ENCODE measurements around the gene MYH15. TPM values are rescaled to one million over a fixed set of nuclear protein-coding genes. Genes with fewer than 3 reads are reported as not detected.

The MYH15 gene
- total and polyA plus RNA-seq, 12 donors, result 0.07 to 1.0 (median 0.20) TPM; not detected in 2

- Histone ChIP-seq H3K27ac (no peak overlapping the region), H3K9me3 (replicated peaks in 1 of 3) (no peaks in the 10 kb centered on the region), H3K27me3 (no peaks in the 10 kb centered on the region), H3K4me1 (replicated peaks in 1 of 2) (no peaks in the 10 kb centered on the region), H3K36me3 (replicated peaks in 1 of 2) (no peaks in the 10 kb centered on the region), H3K4me3 (no peak overlapping the region)
- no peak for TF ChIP-seq POLR2A (IDR thresholded peaks at IDR 0.05)
- TF ChIP-seq, protein P1, sequence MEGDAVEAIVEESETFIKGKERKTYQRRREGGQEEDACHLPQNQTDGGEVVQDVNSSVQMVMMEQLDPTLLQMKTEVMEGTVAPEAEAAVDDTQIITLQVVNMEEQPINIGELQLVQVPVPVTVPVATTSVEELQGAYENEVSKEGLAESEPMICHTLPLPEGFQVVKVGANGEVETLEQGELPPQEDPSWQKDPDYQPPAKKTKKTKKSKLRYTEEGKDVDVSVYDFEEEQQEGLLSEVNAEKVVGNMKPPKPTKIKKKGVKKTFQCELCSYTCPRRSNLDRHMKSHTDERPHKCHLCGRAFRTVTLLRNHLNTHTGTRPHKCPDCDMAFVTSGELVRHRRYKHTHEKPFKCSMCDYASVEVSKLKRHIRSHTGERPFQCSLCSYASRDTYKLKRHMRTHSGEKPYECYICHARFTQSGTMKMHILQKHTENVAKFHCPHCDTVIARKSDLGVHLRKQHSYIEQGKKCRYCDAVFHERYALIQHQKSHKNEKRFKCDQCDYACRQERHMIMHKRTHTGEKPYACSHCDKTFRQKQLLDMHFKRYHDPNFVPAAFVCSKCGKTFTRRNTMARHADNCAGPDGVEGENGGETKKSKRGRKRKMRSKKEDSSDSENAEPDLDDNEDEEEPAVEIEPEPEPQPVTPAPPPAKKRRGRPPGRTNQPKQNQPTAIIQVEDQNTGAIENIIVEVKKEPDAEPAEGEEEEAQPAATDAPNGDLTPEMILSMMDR (IDR thresholded peaks at IDR 0.05), result no peak
- intact Hi-C loops (cut with DNase I), result no loop called here
- 39 to 73% (median 50%) methylated on average over 6 of the region's 6 CpGs for WGBS, 4 donors
- no peak for DNase-seq
These were observed 164.7 kb downstream of the MYH15 start for GRCh38 chr3:108345492-108346205.

DNA sequence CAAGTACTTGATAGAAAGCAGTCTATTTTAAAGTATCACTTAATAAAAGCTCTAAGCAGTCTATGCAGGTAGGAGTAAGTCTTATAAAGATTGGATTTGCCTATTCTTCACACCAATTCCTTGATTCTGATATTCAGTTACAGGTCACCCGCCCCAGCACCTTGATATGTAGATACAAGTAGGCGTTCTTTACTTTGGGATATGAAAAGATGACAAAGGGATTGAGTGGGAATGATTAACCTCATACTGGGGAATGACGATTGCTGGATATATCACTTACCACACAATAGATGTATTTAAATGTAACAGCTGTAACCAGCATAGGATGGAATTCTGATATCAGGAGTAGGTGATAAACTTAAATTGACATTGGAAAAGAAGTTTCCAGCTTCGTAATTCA lies 166.9 kb downstream of the MYH15 start:
- Histone ChIP-seq H3K4me1 (replicated peaks in 1 of 2) (no peaks in the 10 kb centered on the region), H3K36me3 (replicated peaks in 1 of 2) (no peaks in the 10 kb centered on the region), H3K27ac (no peak overlapping the region), H3K27me3 (no peaks in the 10 kb centered on the region), H3K4me3 (no peak overlapping the region), H3K9me3 (replicated peaks in 1 of 3) (no peaks in the 10 kb centered on the region)
- no peak for DNase-seq
- intact Hi-C loops (cut with DNase I), result no loop called here
- WGBS, 4 donors, result 87 to 90% (median 88%) methylated on average over 4 of the region's 4 CpGs
- TF ChIP-seq, protein P1 (IDR thresholded peaks at IDR 0.05), result no peak
- no peak for TF ChIP-seq POLR2A (IDR thresholded peaks at IDR 0.05)

DNA sequence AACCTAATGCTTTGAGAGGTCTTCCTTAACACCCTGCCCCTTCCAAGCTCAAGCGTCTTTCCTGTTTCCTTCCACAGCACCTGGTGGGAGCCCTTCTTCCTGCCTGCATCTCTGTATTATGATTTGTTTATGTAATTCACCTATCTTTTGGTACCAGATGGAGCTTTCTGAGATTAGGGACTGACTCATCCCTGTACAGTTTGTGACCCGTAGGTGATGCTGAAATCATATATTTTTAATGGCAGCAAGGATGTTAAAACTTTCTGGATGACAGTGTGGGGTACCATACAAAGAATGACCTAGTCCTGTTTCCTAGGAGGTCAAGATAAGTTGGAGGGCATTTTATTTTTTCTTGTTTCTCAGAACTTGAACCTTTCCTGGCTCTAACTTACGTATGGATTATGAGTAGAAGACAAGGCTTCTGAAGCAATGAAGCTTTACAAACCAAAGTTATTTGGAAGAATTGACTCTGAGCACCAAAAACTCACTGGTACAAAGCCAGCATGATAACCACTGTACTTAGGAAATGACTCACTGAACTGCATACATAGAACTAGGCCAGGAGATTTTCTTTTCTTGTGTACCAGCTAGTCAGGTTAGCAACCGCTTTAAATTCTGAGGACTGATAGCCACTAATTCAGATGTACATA lies 167.4 kb downstream of the MYH15 start:
- H3K4me3 ChIP-seq, result no peak overlapping the region

DNA sequence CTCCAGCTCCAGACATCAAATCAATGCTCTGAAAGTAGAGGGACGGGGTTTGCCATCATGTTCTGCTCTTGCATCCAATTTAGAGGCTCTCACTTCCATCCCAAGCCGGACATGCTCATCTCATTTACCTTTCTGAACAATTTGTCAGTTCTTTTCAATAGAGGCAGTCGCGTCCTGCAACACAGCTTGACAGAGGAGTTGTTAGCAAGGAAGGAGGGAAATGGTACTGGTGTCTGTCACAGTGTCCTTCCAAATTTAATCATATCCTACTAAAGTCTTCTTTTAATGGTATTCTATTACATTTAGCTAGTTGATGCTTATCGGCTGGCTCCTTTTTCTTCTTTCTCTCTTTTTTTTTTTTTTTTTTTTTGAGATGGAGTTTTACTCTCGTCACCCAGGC lies 168.5 kb downstream of the MYH15 start:
- intact Hi-C loops (cut with DNase I), result no loop called here
- Histone ChIP-seq H3K27me3 (no peaks in the 10 kb centered on the region), H3K27ac (no peak overlapping the region), H3K9me3 (replicated peaks in 1 of 3) (no peaks in the 10 kb centered on the region), H3K36me3 (replicated peaks in 1 of 2) (no peaks in the 10 kb centered on the region), H3K4me1 (replicated peaks in 1 of 2) (no peaks in the 10 kb centered on the region), H3K4me3 (no peak overlapping the region)
- no peak for DNase-seq
- 73 to 88% (median 76%) methylated on average over 6 of the region's 6 CpGs for WGBS, 4 donors
- TF ChIP-seq, protein P1 (IDR thresholded peaks at IDR 0.05), result no peak
- no peak for TF ChIP-seq POLR2A (IDR thresholded peaks at IDR 0.05)

More for the DNA sequence above, 167.4 kb downstream of the MYH15 start:
- TF ChIP-seq, protein P1 (IDR thresholded peaks at IDR 0.05), result no peak
- TF ChIP-seq POLR2A (IDR thresholded peaks at IDR 0.05), result no peak
- Histone ChIP-seq H3K4me1 (replicated peaks in 1 of 2) (no peaks in the 10 kb centered on the region), H3K27ac (no peak overlapping the region), H3K36me3 (replicated peaks in 1 of 2) (no peaks in the 10 kb centered on the region), H3K27me3 (no peaks in the 10 kb centered on the region), H3K9me3 (replicated peaks in 1 of 3) (no peaks in the 10 kb centered on the region)
- no peak for DNase-seq
- 54 to 81% (median 64%) methylated on average over 4 of the region's 4 CpGs for WGBS, 4 donors
- intact Hi-C loops (cut with DNase I), result no loop called here

All from adrenal gland (tissue), 12 donors.